GM06990 (cell line): ENCODE measurements around the gene CPNE5.

Source experiments
- DNase-seq: peaks from one replicate; pipeline ENCODE4 v3.0.0-alpha.2; 2011; ENCODE audit not compliant: insufficient read length; ENCODE audit errors: extremely low read depth
- H3K27me3 ChIP-seq: replicated peaks from 2 replicates; pipeline ENCODE4 v1.6.0; 2011; ENCODE audit warnings: low read length; ENCODE audit not compliant: control insufficient read depth, insufficient read depth
- H3K36me3 ChIP-seq: 2 replicates; pipeline ENCODE4 v1.5.1; 2011; ENCODE audit warnings: low read length; ENCODE audit not compliant: control insufficient read depth, insufficient read depth
- H3K4me3 ChIP-seq: replicated peaks from 2 replicates; pipeline ENCODE4 v1.5.1; 2011; ENCODE audit warnings: low read depth, mild to moderate bottlenecking, control low read depth, low read length
- CTCF ChIP-seq: IDR thresholded peaks from 2 replicates; pipeline ENCODE4 v1.5.1; 2011; ENCODE audit warnings: low read length, control low read depth, mild to moderate bottlenecking, inconsistent platforms; ENCODE audit not compliant: insufficient read depth, poor library complexity, severe bottlenecking

Gene CPNE5

GRCh38 chr6:36691612-36692011 lies 147.6 kb downstream of the CPNE5 start:
- H3K36me3 ChIP-seq: peaks cover 5% of the 10 kb centered on the region
- DNase-seq: no peak
- no peak overlapping the region for H3K4me3 ChIP-seq
- no peaks in the 10 kb centered on the region for H3K27me3 ChIP-seq
- TF ChIP-seq CTCF: no peak

- H3K4me3 ChIP-seq: no peak overlapping the region
- no peak for DNase-seq
- TF ChIP-seq CTCF: no peak
These were observed 148.2 kb downstream of the CPNE5 start for GRCh38 chr6:36691011-36691410.

More at GRCh38 chr6:36691011-36691410, 148.2 kb downstream of the CPNE5 start:
- Histone ChIP-seq H3K36me3 (peaks cover 11% of the 10 kb centered on the region), H3K27me3 (no peaks in the 10 kb centered on the region)
